ENCODE measurements around the gene EPS8.
A peak's percentile ranks its signal among the peaks of the same experiment; 100 is the strongest.

EPS8 gene

DNA sequence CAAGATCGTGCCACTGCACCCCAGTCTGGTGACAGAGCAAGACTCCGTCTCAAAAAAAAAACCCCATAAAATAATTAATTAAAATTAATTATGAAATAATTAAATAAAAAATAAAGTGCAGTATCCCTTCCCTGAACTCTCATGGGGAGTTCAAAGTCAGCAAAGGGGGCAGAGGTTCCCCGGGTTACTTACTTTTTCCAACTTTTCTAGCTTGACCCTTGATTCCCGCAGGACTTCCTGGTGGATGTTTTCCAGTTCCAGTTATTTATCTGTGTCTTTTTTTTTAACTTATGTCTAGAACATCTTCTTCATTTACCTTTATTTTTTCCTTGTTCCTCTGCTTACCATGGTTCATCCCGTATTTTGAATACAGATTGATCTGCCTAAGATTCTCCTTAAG lies 197.4 kb downstream of the EPS8 start:
- no peak overlapping the region for H3K4me3 ChIP-seq (ENCODE audit: low read depth, low read length)
- TF ChIP-seq, protein P1, sequence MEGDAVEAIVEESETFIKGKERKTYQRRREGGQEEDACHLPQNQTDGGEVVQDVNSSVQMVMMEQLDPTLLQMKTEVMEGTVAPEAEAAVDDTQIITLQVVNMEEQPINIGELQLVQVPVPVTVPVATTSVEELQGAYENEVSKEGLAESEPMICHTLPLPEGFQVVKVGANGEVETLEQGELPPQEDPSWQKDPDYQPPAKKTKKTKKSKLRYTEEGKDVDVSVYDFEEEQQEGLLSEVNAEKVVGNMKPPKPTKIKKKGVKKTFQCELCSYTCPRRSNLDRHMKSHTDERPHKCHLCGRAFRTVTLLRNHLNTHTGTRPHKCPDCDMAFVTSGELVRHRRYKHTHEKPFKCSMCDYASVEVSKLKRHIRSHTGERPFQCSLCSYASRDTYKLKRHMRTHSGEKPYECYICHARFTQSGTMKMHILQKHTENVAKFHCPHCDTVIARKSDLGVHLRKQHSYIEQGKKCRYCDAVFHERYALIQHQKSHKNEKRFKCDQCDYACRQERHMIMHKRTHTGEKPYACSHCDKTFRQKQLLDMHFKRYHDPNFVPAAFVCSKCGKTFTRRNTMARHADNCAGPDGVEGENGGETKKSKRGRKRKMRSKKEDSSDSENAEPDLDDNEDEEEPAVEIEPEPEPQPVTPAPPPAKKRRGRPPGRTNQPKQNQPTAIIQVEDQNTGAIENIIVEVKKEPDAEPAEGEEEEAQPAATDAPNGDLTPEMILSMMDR (IDR thresholded peaks at IDR 0.05; ENCODE audit: borderline replicate concordance, insufficient read depth, low read depth, low read length), result no peak

DNA sequence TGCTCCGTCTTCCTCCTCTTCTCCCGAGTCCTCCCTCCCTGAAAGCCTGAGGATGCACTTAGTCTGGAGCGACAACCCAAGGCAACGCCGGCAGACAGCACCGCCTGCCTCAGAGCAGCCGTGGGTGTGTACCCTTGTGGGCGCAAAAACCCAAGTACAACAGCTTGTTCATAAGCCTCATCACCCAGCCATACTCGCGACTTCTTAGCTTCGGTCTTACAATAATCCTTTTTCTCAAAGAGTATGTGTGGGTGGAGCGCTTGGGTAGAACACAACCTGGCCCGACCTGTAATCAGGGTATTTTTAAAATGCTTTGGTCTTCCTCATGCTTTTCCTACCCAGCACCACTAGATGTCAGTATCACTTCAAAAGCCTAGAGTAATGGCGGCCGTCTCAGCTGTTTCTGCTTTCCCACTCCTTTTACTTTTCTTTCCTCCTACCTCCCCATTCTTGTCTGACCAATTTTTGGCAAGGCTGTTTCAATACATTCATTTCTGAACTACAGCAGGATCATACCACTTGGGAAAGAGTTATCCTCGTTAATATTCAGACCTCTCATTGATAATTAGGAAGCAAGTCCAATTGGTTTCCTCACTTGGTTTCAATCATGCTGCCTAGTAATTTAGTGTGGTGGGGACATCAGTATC lies 198.9 kb downstream of the EPS8 start:
- TF ChIP-seq, protein P1 (IDR thresholded peaks at IDR 0.05; ENCODE audit: borderline replicate concordance, insufficient read depth, low read depth, low read length), result peak; percentile 70
- H3K4me3 ChIP-seq (ENCODE audit: low read depth, low read length), result no peak overlapping the region

GRCh38 chr12:15589328-15590032 lies 199.7 kb downstream of the EPS8 start:
- no peak overlapping the region for H3K4me3 ChIP-seq (ENCODE audit: low read depth, low read length)
- TF ChIP-seq, protein P1 (IDR thresholded peaks at IDR 0.05; ENCODE audit: borderline replicate concordance, insufficient read depth, low read depth, low read length), result no peak

GRCh38 chr12:15584366-15585041 lies 204.7 kb downstream of the EPS8 start:
- TF ChIP-seq, protein P1 (IDR thresholded peaks at IDR 0.05; ENCODE audit: borderline replicate concordance, insufficient read depth, low read depth, low read length), result peak; percentile 38; the same call in 1 of the 2 replicates
- H3K4me3 ChIP-seq (ENCODE audit: low read depth, low read length), result no peak overlapping the region

DNA sequence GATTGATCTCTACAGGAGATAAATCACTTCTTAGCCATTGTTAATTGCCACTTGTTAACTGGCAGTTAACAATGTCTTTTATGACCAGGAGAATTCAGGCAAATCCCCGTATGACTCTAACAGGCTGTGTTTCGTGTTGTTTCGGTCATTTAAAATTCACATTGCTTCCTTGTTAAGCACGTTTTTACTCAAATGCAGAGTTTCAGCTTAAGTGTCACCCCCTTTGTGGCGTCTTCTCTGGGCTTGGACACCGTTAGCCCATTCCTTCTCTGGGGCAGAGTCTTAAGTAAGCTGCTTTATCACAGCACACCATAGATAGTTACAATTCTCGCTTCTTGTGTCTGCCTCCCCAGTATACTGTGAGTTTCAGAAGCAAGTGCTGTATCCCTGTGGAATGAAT lies 205.4 kb downstream of the EPS8 start:
- H3K4me3 ChIP-seq (ENCODE audit: low read depth, low read length), result no peak overlapping the region
- TF ChIP-seq, protein P1 (IDR thresholded peaks at IDR 0.05; ENCODE audit: borderline replicate concordance, insufficient read depth, low read depth, low read length), result no peak

GRCh38 chr12:15581006-15581405 lies 208.2 kb downstream of the EPS8 start:
- no peak overlapping the region for H3K4me3 ChIP-seq (ENCODE audit: low read depth, low read length)

More at GRCh38 chr12:15581006-15581405, 208.2 kb downstream of the EPS8 start:
- TF ChIP-seq, protein P1 (IDR thresholded peaks at IDR 0.05; ENCODE audit: borderline replicate concordance, insufficient read depth, low read depth, low read length), result no peak

Data from GM12875 (cell line).